Activated T-cell treated with anti-CD3 and anti-CD28 coated beads, Interleukin-2, amount 50 U/mL, for 48 hours (primary cell): Measurements from ENCODE around the gene MRPL14.
A peak's percentile ranks its signal among the peaks of the same experiment; 100 is the strongest.

Experiments
- DNase-seq, 2 experiments: peaks; one replicate each; pipeline ENCODE4 v3.0.0-alpha.2; 2020

MRPL14 gene

DNA sequence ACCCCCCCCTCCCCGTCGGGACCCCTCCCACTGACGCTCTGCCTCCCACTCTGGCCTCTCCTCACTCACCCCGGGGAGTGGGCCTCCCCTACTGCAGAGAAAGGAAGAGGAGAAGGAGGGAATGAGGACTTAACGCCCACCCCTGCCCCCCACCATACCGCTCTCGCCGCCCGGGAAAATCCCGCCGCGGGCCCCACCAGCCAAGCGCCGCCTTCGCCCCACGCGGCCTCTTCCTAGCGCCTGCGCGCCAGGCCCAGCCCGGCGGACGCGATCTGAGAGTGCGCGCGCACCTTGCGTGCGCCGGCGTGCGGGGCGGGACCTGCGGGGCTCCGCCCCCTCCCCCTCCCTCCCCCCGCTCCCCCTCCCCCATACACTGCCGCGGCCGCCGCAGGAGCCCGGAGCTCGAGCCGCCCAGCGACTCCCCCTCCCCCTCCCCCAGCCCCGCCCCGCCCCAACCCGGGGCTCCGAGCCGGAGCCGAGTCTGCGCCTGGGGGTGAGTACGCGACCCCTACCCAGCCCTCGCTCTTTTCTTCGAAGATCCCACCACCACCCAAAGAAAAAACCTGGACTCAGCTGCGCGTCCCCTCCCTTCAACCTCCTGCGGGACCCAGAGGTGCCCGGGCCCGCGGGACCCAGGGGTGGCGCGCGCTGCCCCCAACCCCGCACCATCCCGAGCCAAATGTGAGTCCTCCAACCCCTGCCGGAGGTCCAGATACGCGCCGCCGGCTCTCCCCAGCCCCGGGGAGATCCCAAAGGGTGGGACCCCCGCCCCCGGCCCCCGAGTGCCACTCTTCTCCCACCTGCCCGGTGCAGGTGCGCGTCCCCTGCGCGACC is at the start of gene MRPL14, which contains the start of gene TMEM63B:
Gene MRPL14 (minus strand): TSS at position 267 of the 834 bp plus-strand sequence. CDS start 10,841 bp downstream, outside the sequence.
Gene TMEM63B (plus strand): TSS at position 369 of the 834 bp plus-strand sequence. CDS start 7,031 bp downstream, outside the sequence.
- peak; percentile 89 to 93 for DNase-seq

DNA sequence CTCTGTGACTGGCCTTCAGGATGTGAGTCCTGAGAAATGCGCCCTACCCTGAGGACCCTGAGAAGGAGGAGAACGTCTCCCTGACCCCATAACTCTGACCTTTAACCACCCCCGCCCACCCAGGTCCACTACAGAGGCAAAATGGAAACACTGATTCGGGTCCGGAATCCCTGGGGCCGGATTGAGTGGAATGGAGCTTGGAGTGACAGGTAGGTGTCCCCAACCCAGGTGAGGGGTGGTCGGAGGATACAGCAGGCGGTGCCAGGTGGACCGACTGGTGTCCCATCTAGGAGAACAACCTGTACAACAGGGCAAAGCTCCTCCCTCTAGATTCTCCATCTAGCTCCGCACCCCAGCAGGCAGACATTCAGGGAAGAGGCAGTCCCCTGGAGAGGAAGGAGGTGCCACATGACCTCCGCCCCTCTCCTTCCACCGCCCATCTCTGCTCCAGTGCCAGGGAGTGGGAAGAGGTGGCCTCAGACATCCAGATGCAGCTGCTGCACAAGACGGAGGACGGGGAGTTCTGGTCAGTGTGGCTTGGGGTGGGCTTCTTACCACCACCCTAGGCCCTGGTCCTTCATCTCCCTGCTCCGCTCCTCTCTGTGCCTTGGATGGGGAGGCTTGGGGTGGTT is 49.0 kb upstream of the MRPL14 start:
- DNase-seq = no peak

DNA sequence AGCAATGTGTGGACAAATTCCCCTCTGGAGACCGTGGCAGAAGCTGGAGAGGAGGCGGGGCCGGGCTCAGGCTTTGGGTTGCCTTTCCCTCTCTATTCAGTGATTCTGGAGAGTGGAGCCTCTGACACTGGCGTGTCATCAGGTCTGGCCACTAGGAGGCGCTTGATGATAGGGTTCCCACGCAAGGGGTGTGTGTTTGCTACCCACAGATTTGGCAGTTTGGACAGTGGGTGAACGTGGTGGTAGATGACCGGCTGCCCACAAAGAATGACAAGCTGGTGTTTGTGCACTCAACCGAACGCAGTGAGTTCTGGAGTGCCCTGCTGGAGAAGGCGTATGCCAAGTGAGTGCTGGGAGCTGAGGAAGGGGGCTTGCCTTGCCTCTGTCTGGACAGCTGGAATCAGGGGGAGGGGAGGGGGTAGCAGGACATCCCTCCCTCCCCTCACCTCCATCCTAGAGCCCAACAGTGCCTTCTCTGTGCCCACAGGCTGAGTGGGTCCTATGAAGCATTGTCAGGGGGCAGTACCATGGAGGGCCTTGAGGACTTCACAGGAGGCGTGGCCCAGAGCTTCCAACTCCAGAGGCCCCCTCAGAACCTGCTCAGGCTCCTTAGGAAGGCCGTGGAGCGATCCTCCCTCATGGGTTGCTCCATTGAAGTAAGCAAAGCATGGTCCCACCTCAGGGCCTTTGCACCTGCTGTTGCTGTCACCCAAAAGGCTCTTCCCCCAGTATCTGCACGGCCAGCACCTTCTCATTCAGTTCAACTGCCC is 45.7 kb upstream of the MRPL14 start:
- DNase-seq = peak; percentile 86 to 88

DNA sequence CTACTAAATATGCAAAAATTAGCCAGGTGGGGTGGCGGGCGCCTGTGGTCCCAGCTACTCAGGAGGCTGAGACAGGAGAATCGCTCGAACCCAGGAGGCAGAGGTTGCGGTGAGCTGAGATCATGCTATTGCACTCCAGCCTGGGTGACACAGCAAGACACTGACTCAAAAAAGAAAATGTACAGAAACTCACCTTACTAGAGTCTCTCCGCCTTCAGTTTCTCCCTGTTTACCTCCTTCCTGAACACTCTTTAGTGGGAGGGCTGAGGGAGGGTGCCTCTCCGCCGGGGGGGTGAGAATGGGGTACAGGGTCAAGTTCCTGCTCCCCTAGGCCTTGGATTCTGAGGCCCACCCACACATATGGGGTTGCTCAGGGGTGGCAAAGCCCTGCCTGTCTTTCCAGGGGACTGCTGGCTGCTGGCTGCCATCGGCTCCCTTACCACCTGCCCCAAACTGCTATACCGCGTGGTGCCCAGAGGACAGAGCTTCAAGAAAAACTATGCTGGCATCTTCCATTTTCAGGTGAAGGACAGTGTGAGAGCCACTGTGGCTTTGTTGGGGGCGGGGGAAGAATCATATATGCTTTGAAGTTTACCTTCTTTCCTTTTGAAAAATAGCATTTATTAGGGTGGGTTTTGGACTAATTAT is 44.8 kb upstream of the MRPL14 start:
- DNase-seq = no peak

- DNase-seq = no peak
Measured at GRCh38 chr6:44169886-44170570, 42.8 kb upstream of the MRPL14 start.

DNA sequence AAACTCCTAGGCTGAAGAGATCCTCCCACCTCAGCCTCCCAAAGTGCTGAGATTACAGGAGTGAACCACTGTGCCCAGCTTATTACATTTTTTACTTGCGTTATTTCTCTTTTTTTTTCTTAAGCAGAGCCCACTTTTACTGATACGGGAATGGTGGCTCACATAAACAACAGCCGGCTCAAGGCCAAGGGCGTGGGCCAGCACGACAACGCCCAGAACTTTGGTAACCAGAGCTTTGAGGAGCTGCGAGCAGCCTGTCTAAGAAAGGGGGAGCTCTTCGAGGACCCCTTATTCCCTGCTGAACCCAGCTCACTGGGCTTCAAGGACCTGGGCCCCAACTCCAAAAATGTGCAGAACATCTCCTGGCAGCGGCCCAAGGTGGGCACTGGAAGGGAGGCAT is 41.9 kb upstream of the MRPL14 start:
- no peak for DNase-seq

DNA sequence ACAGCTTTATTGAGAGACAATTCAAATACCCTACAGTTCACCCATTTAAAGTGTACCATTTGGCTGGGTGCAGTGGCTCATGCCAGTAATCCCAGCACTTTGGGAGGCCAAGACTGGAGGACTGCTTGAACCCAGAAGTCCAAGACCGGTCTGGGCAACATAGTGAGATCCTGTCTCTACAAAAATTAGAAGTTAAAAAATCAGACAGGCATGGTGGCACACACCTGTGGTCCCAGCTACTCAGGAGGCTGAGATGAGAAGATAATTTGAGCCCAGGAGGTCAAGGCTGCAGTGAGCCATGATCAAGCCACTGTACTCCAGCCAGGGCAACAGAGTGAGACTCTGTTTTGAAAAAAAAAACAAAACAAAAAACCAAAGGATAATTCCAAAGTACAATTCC is 40.3 kb upstream of the MRPL14 start:
- DNase-seq = no peak

GRCh38 chr6:44166591-44167184 is 39.4 kb upstream of the MRPL14 start:
- DNase-seq = no peak

DNA sequence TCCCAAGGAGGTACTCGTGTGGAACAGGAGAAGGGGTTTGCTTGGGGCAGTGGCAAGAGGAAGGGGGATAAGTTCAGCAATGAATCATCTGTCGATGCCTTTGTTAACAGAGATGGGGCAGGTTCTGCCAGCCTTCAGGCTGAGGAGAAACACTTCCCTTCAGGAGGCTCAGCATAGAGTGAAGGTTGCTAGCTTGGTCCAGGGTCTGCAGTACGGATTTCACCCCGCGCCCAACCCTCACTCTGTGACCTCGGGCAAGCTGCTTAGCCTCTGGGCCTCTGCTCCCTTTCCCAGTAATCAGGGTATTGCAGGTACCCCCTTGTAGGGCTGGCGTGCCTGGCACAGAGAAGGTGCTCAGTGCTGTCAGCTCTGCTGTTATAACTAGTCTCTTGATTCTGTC is 38.9 kb upstream of the MRPL14 start:
- no peak for DNase-seq

- DNase-seq = no peak
Measured at GRCh38 chr6:44162876-44163625, 35.8 kb upstream of the MRPL14 start.

DNA sequence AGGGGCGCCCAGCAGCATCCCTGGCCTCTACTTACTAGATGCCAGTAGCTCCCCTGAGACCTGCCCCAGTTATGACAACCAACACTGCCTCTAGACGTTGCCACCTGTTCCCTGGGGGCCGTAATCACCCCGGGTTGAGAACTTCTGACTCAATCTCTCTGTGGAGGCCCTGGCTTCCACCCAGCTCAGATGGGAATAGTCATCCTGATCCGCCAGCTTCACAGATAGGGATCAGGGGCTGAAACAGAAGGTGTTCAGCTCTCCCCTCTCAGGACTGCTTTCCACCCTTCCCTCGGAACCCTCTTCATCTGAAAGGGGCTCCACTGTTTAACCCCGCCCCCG is 34.7 kb upstream of the MRPL14 start:
- DNase-seq = no peak

DNA sequence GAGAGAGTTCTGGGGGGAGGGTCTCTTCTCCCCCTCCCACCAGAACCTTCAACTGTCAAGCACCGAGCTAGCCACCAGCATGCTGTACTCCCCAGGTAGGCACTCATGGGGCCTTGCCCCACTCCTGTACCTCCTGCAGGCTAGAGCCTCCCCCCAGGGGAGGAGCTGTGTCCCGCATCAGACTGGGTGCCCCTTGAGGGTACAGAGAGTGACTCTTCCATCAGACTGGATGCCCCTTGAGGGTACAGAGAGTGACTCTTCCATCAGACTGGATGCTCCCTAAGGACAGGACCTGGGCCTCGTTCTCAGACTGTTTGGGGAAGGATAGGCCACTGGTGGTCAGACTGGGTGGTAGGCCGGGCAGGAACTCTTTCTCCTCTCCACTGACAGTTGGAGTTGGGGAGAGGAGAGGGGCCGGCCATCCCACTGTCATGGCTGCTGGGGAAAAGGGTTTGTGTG is 31.5 kb upstream of the MRPL14 start, which contains the start of gene CAPN11:
Gene CAPN11 (plus strand): TSS at position 51 of the 459 bp plus-strand sequence. CDS start 29 bp downstream, at position 80.
- no peak for DNase-seq

DNA sequence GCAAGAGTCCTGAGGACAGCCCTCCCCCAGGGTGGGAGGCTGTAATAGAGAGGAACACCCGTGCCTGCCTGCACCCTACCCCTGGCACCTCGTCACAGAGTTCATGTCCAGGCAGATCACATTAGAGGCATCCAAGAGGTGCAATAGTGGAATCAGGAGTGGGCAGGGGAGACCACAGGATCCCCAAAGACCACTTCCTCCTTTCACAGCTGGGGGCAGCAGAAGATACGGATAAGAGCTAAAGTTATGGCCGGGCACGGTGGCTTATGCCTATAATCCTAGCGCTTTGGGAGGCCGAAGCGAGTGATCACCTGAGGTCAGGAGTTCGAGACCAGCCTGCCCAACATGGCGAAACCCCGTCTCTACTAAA is 29.9 kb upstream of the MRPL14 start:
- DNase-seq = no peak

GRCh38 chr6:44156494-44157151 is 29.4 kb upstream of the MRPL14 start:
- no peak for DNase-seq

DNA sequence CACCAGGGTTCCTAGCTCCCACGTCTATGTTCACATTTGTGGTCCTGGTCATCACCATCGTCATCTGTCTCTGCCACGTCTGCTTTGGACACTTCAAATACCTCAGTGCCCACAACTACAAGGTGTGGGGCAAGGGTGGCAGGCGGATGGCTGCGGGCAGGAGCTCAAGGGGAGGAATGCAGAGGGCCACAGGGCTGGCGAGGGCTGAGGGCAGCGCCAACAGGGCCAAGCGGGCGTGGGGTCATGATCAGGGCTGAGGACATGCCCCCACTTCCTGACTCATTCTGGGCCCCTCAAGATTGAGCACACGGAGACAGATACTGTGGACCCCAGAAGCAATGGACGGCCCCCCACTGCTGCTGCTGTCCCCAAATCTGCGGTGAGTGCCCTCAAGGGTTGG is 26.8 kb upstream of the MRPL14 start:
- no peak for DNase-seq

DNA sequence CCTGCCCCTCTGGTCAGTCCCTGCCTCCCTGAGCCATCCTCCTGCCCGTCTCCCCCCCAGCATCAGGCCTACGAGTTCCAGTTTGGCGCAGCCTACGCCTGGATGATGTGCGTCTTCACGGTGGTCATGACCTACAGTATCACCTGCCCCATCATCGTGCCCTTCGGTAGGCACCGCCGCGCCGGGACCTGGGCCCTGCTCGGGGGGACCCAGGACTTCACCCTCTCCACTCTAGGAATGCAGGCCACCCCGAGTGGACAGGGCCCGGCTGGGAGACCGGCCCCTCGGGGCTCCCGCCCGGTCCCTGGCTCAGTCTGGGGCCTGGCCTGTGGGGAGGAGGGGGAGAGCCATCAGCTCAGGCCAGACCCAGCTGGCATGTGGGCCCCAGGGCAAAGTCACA is 25.3 kb upstream of the MRPL14 start:
- no peak for DNase-seq

DNA sequence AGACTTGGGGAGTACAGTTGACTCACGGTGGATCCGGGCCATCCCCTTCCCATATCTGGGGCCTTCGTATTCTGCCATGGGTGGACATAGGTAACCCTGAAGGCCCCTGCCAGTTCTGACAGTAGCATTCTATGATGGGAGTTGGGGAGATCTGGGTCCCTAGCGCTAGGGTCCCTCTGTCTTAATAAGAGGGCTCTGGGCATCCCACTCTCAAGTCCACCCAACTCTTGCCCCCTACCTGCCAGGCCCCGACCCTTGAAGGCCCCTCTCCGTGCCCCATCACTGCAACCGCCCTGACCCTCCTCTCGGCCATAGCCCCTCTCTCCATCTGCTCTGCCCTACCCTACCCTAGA is 24.8 kb upstream of the MRPL14 start:
- no peak for DNase-seq

GRCh38 chr6:44151348-44152108 is 24.3 kb upstream of the MRPL14 start:
- DNase-seq = peak; percentile 88 to 90

- DNase-seq = no peak
Measured at GRCh38 chr6:44150317-44150917, 23.2 kb upstream of the MRPL14 start.
